Measurements from ENCODE around the gene HOXA6.

HOXA6 gene

GRCh38 chr7:27117887-27118491 lies 29.6 kb downstream of the HOXA6 start:
- intact Hi-C loops (cut with DNase I; ENCODE audit: low total_unique reads): no loop called here
- H3K36me3 ChIP-seq: peaks cover 4 to 10% (median 7%) of the 10 kb centered on the region in 3 donors
- DNase-seq: no peak
- H3K4me1 ChIP-seq: peaks cover 0 to 47% (median 32%) of the 10 kb centered on the region in 4 donors
- no peaks in the 10 kb centered on the region for H3K9me3 ChIP-seq
- H3K4me3 ChIP-seq: no peak overlapping the region
- no peaks in the 10 kb centered on the region for H3K27me3 ChIP-seq
- no peak for TF ChIP-seq CTCF (IDR thresholded peaks at IDR 0.05)
- H3K27ac ChIP-seq: no peak overlapping the region

- no peaks in the 10 kb centered on the region for H3K9me3 ChIP-seq
- H3K27ac ChIP-seq: peak overlapping the region in 1 of 2 donors; percentile 34
- H3K27me3 ChIP-seq: no peaks in the 10 kb centered on the region
- TF ChIP-seq CTCF (IDR thresholded peaks at IDR 0.05): no peak
- intact Hi-C loops (cut with DNase I; ENCODE audit: low total_unique reads): no loop called here
- H3K4me3 ChIP-seq: no peak overlapping the region
- H3K4me1 ChIP-seq: peaks cover 0 to 51% (median 37%) of the 10 kb centered on the region in 4 donors
- H3K36me3 ChIP-seq: peaks cover 0 to 7% (median 5%) of the 10 kb centered on the region in 3 donors
- DNase-seq: no peak
Measured at GRCh38 chr7:27116962-27117886, 30.4 kb downstream of the HOXA6 start.

GRCh38 chr7:27116031-27116961 lies 31.3 kb downstream of the HOXA6 start:
- no peaks in the 10 kb centered on the region for H3K9me3 ChIP-seq
- H3K27ac ChIP-seq: peak overlapping the region; percentile 1 to 34
- H3K4me3 ChIP-seq: peak overlapping the region in 1 of 2 donors; percentile 23
- no peak for TF ChIP-seq CTCF (IDR thresholded peaks at IDR 0.05)
- no peaks in the 10 kb centered on the region for H3K27me3 ChIP-seq
- no peak for DNase-seq
- peaks cover under 1 to 60% (median 39%) of the 10 kb centered on the region in 4 donors for H3K4me1 ChIP-seq
- H3K36me3 ChIP-seq: no peaks in the 10 kb centered on the region
- intact Hi-C loops (cut with DNase I; ENCODE audit: low total_unique reads): no loop called here

- peak overlapping the region; percentile 1 to 34 for H3K27ac ChIP-seq
- H3K4me3 ChIP-seq: peak overlapping the region; percentile 15 to 23
- H3K9me3 ChIP-seq: no peaks in the 10 kb centered on the region
- intact Hi-C loops (cut with DNase I; ENCODE audit: low total_unique reads): no loop called here
- H3K4me1 ChIP-seq: peaks cover 5 to 64% (median 39%) of the 10 kb centered on the region in 4 donors
- no peaks in the 10 kb centered on the region for H3K36me3 ChIP-seq
- H3K27me3 ChIP-seq: no peaks in the 10 kb centered on the region
- DNase-seq: no peak
- TF ChIP-seq CTCF (IDR thresholded peaks at IDR 0.05): no peak
Measured at GRCh38 chr7:27115221-27116026, 32.1 kb downstream of the HOXA6 start.

GRCh38 chr7:27114881-27115220 lies 32.7 kb downstream of the HOXA6 start:
- Histone ChIP-seq H3K9me3 (no peaks in the 10 kb centered on the region), H3K4me1 (peaks cover 5 to 65% (median 43%) of the 10 kb centered on the region in 4 donors), H3K36me3 (no peaks in the 10 kb centered on the region), H3K27me3 (no peaks in the 10 kb centered on the region), H3K4me3 (peak overlapping the region; percentile 15 to 23), H3K27ac (peak overlapping the region in 1 of 2 donors; percentile 34)
- TF ChIP-seq CTCF (IDR thresholded peaks at IDR 0.05): no peak
- no peak for DNase-seq
- intact Hi-C loops (cut with DNase I; ENCODE audit: low total_unique reads): no loop called here

All from tibial artery (tissue), 4 donors.